GM18508 (cell line): ENCODE results near the gene CLMN.

Source experiments
- ATAC-seq: cut with Tn5 transposase; IDR thresholded peaks from one replicate; pipeline ENCODE4 v1.9.1; 2021; ENCODE audit warnings: moderate number of reproducible peaks; ENCODE audit not compliant: insufficient read depth, unreplicated experiment

CLMN gene

GRCh38 chr14:95305940-95306339 is 13.8 kb downstream of the CLMN start:
- no peak for ATAC-seq

GRCh38 chr14:95305145-95305544 is 14.6 kb downstream of the CLMN start:
- no peak for ATAC-seq

DNA sequence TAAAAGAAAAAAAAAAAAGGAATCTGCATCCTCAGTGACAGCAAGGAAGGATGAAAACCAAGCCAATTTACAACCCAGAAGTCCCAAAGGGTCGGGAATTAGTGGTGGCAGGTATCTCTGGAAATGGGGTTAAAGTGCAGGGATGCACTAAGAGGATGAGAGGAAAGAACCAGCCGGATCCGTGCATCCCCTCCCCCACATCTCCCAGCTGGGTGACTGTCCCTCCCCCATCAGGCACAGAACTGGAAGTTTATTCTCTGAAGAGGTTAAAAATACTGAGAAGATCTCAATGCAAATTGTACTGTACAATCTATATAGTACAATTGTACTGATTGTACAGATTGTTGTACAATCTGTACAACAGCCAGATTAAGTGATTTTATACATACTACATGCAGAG is 15.4 kb downstream of the CLMN start:
- no peak for ATAC-seq

- no peak for ATAC-seq
Measured at GRCh38 chr14:95303552-95303951, 16.2 kb downstream of the CLMN start.

- ATAC-seq: no peak
Measured at GRCh38 chr14:95302667-95303506, 16.8 kb downstream of the CLMN start.

GRCh38 chr14:95301527-95302187 is 18.1 kb downstream of the CLMN start:
- no peak for ATAC-seq

- ATAC-seq: no peak
Measured at GRCh38 chr14:95300697-95301526, 18.8 kb downstream of the CLMN start.

- no peak for ATAC-seq
Measured at GRCh38 chr14:95300002-95300696, 19.6 kb downstream of the CLMN start.

DNA sequence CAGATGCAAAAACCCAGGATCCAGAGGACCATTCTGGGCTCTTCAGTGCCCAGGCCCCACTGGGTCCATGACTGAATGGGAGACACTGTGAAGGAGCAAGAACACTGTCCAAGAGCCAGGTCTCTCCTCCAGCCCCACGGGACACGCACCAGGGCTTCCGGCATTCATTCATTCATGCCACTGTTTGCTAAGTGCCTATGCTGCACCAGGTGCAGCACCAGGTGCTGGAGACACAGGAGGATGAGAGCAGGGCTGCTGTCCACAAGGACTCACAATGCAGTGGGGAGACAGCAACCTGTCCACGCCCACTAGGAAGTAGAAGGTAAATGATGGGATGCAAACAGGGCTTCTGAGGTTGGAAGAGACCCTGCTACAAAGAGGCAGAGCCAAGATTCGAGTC is 20.4 kb downstream of the CLMN start:
- no peak for ATAC-seq

DNA sequence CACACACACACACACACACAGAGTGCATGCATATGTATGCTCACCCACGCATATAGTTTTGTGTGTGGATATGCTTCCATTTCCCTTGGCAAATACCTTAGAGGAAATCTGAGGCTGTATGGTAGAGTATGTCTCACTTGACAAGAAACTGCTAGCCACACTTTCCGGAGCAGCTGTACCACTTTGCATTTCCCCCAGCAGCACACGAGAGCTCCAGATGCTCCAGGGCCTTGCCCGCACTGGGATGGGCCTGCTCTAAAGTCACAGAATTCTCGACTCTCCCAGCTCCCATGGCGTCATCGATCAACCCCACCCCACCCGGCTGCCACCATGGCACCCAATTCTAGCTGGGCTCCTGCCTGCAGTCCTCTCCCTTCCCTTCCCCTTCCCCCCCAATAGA is 21.9 kb downstream of the CLMN start:
- ATAC-seq: no peak

GRCh38 chr14:95296966-95297365 is 22.7 kb downstream of the CLMN start:
- ATAC-seq: no peak

DNA sequence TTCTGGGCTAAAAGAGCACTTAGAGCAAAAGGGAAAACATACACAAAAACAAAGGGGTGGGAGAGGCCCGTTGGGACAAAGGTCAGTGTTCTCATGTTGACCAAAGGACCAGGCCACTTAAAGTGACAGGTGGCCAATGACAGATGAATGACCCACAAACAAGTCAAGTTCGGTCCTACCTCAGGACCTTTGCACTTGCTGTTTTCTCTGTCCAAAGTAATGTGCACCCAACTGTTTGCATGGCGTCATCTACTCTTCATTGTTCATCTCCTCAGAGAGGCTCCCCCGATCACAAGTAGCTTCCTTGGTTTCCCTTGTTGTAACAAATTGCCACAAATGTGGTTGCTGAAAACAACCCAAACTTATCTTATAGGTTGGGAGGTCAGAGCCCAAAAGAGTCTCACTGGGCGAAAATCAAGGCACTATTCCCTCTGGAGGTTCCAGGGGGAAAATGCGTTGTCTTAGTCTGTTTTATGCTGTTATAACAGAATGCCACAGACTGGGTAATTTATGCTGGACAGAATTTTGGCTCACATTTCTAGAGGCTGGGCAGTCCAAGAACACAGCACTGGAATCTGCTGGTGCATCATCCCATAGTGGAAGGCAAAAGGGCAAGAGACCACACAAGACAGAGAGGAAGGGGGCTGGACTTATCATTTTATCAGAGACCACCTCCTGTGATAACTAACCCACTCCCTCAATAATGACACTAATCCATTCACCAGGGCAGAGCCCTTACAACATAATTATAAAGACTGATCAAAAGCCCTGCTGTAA is 23.9 kb downstream of the CLMN start:
- no peak for ATAC-seq

DNA sequence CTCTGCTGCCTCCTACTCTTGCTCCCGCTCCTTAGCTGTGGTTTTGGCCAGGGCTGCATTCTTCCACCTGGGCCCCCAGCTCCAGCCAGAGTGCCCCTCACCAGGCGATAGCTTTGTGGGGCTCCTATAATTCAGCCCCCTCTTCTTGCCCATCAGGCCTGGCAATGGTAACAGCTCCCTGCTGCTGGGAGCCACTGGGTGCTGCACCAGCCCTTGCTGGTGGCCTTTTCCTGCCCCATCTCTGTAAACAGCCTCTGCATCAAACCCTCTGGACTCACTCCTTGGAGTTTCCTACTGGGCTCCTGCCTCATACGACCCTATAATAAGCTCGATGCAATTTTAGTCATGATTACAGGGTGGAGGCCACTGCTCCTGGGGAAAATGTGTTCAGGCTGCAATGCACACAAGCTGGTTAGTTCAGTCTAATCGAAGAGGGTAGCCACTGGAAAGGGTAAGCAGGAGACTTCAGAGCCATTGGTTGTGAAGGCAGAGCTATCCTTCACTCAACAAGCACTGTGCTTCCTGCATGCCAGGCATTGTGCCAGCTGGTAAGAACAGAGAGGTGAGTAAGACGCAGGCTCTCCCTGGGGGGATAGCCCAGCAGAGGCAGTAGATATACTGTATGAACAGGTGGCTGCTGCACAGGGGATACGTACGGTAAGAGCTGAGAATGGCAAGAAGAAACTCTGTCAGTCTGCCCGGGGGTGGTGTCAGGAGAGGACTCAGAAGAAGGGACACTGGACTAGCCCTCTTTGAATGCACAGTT is 24.7 kb downstream of the CLMN start:
- no peak for ATAC-seq

DNA sequence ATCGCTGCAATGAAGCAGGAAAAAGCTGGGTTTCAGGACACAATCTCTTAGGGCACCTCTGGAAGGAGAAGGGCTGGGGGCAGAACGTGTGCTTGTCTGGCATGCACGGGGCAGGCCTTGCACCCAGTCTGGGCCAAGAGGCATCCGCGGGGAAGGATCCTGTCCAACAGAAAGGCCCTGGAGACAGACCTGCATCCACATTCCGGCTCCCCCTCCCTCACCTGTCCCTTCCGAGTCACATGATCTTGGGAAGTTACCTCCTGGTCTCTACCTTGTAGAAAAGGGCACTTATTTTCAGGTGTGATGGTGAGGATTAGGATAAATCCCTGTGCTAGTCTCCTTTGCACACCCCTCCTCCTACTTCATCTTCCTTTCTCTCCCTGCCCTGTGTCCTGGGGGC is 25.4 kb downstream of the CLMN start:
- no peak for ATAC-seq

GRCh38 chr14:95293449-95293848 is 26.3 kb downstream of the CLMN start:
- no peak for ATAC-seq

DNA sequence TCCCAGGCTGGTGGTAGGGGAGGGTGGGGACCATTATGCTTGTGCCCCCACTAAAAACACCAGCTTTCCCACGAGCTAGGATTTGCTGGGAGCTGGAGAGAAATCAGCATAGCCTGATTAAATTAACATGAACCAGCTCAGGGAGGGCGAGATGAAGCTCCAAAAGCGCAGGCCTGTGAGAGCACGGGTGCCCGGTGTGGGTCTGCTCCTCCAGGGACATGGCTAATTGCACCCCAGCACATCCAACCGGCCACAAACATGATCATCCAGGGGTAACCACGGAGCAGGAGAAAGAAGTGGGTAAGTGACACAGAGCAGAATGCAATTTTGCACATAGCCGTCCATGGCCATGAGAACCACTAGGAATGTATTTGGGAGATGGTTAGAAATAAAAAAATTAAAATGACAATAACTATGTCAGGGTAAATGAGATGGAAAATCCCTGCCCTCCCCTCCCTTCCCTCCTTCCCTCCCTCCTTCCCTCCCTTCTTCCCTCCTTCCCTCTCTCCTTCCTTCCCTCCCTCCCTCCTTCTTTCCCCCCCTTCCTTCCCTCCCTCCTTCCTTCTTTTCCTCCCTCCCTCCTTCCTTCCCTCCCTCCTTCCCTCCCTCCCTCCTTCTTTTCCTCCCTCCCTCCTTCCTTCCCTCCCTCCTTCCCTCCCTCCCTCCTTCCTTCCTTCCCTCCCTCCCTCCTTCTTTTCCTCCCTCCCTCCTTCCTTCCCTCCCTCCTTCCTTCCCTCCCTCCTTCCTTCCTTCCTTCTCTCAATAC is 26.9 kb downstream of the CLMN start:
- ATAC-seq: no peak

GRCh38 chr14:95291859-95292542 is 27.7 kb downstream of the CLMN start:
- ATAC-seq: no peak
